Fibroblast of pulmonary artery (primary cell): Measurements from ENCODE around the gene PDZD2.
"Not testable (repeated sequence)": the region's sequence is repeated elsewhere in the genome, so short reads cannot be mapped to it uniquely, and the experiment has no call there.

Experiments used
- DNase-seq: peaks from one replicate; pipeline ENCODE4 v3.0.0-alpha.2; 2010; ENCODE audit warnings: low read depth
- H3K4me3 ChIP-seq: replicated peaks from 2 replicates; pipeline ENCODE4 v1.5.1; 2011; ENCODE audit warnings: low read depth, mild to moderate bottlenecking, control low read depth, low read length, moderate library complexity
- TF ChIP-seq, protein P1 (sequence below): IDR thresholded peaks from 2 replicates; pipeline ENCODE4 v1.5.1; 2011; ENCODE audit warnings: mild to moderate bottlenecking, control low read depth, low read length, inconsistent platforms; ENCODE audit errors: missing control alignments

Gene PDZD2

GRCh38 chr5:31770998-31771397, 132.1 kb downstream of the PDZD2 start:
- TF ChIP-seq, protein P1, sequence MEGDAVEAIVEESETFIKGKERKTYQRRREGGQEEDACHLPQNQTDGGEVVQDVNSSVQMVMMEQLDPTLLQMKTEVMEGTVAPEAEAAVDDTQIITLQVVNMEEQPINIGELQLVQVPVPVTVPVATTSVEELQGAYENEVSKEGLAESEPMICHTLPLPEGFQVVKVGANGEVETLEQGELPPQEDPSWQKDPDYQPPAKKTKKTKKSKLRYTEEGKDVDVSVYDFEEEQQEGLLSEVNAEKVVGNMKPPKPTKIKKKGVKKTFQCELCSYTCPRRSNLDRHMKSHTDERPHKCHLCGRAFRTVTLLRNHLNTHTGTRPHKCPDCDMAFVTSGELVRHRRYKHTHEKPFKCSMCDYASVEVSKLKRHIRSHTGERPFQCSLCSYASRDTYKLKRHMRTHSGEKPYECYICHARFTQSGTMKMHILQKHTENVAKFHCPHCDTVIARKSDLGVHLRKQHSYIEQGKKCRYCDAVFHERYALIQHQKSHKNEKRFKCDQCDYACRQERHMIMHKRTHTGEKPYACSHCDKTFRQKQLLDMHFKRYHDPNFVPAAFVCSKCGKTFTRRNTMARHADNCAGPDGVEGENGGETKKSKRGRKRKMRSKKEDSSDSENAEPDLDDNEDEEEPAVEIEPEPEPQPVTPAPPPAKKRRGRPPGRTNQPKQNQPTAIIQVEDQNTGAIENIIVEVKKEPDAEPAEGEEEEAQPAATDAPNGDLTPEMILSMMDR, result no peak
- no peak for DNase-seq
- no peak overlapping the region for H3K4me3 ChIP-seq

GRCh38 chr5:31771500-31771899, 132.6 kb downstream of the PDZD2 start:
- TF ChIP-seq, protein P1, result no peak
- H3K4me3 ChIP-seq, result no peak overlapping the region
- no peak for DNase-seq

DNA sequence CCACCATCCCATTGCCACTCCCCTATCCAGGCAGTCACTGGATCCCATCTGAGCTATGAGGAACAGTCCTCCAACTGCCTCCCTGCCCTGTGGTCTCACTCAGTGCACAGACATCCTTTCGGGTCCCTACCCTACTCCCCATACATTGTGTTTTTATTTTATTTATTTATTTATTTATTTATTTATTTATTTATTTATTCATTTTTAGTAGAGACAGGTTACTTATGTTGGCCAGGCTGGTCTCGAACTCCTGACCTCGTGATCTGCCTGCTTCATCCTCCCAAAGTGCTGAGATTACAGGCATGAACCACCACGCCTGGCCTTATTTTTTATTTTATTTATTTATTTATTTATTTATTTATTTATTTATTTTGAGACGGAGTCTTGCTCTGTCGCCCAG, 137.4 kb downstream of the PDZD2 start:
- H3K4me3 ChIP-seq, DNase-seq: not testable (repeated sequence)

- DNase-seq, result no peak
- TF ChIP-seq, protein P1, result no peak
- H3K4me3 ChIP-seq, result no peak overlapping the region
Observed at GRCh38 chr5:31776976-31777651, 138.2 kb downstream of the PDZD2 start.

DNA sequence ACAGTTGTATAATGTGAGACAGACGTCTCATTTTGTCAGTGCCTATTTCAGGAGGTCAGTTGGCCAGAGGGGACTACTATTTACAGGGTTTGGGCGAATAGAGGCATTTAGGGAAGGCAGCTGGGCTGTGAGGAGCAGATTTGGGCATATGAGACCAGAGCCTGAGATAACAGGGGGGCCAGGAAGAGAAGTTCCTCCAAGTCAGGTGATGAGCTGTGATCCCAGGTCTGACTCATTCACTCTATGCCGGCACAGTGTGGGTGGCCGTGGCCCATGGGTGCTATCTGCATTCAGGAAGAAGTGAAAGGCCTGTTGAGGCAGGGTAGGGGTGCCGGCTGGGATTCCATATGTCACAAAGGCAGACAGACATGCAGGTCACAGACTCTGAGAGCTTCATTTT, 142.8 kb downstream of the PDZD2 start:
- DNase-seq, result no peak
- TF ChIP-seq, protein P1, result no peak
- no peak overlapping the region for H3K4me3 ChIP-seq

GRCh38 chr5:31783086-31783645, 144.2 kb downstream of the PDZD2 start:
- DNase-seq, result no peak
- no peak overlapping the region for H3K4me3 ChIP-seq
- TF ChIP-seq, protein P1, result no peak

- H3K4me3 ChIP-seq, result no peak overlapping the region
- TF ChIP-seq, protein P1, result no peak
- DNase-seq, result no peak
Observed at GRCh38 chr5:31783731-31784130, 144.8 kb downstream of the PDZD2 start.
